Common myeloid progenitor, CD34-positive (primary cell): ENCODE results near the gene C1QTNF9.

Source experiments
- CTCF ChIA-PET: fragments of 350-600 bp; sonication (Branson Sonifier 250); formaldehyde crosslinking; loops from one replicate; lab custom pipeline; 2021; ENCODE audit warnings: antibody characterized with exemption; lab: Charles Lee
- POLR2A ChIA-PET: fragments of 350-600 bp; sonication (Branson Sonifier 250); formaldehyde crosslinking; loops from one replicate; lab custom pipeline; 2021; ENCODE audit warnings: antibody characterized with exemption; lab: Charles Lee
- DNase-seq, 3 donors: peaks; one replicate each; pipeline versions ENCODE4 v3.0.0 to v3.0.0-alpha.2; 2013
- H3K27ac ChIP-seq, 2 experiments: 1 replicate in 1 of 2; 2 replicates in 1 of 2; pipeline ENCODE4 v1.7.0; 2013; ENCODE audit warnings: inconsistent platforms in 2 of 2, low read length in 2 of 2, mild to moderate bottlenecking in 2 of 2, low read depth in 1 of 2, moderate library complexity in 1 of 2; ENCODE audit not compliant: severe bottlenecking in 2 of 2, insufficient read depth in 1 of 2, poor library complexity in 1 of 2
- H3K27me3 ChIP-seq, 5 experiments: replicated peaks in 2 of 5; 1 replicate in 3 of 5; 2 replicates in 2 of 5; pipeline versions ENCODE4 v1.6.1 to v1.7.0; 2013; ENCODE audit warnings: low read length in 4 of 5, mild to moderate bottlenecking in 2 of 5, moderate library complexity in 2 of 5, inconsistent platforms in 1 of 5; ENCODE audit not compliant: insufficient read depth in 5 of 5, control insufficient read depth in 4 of 5
- H3K36me3 ChIP-seq, 4 experiments: 1 replicate in 2 of 4; 2 replicates in 2 of 4; pipeline versions ENCODE4 v1.6.1 to v1.7.0; 2013; ENCODE audit warnings: low read length in 3 of 4, control low read depth in 1 of 4, mild to moderate bottlenecking in 1 of 4; ENCODE audit not compliant: control insufficient read depth in 4 of 4, insufficient read depth in 4 of 4
- H3K4me1 ChIP-seq, 4 experiments: 1 replicate in 3 of 4; 2 replicates in 1 of 4; pipeline versions ENCODE4 v1.6.1 to v1.7.1; 2013; ENCODE audit warnings: low read length in 3 of 4, mild to moderate bottlenecking in 3 of 4, control low read depth in 1 of 4, inconsistent platforms in 1 of 4, moderate library complexity in 1 of 4; ENCODE audit not compliant: control insufficient read depth in 4 of 4, insufficient read depth in 4 of 4; ENCODE audit errors: control extremely low read depth in 1 of 4
- H3K4me3 ChIP-seq, 7 experiments: 1 replicate in 4 of 7; 2 replicates in 3 of 7; pipeline versions ENCODE4 v1.5.1 to v1.7.0; 2013; ENCODE audit warnings: mild to moderate bottlenecking in 7 of 7, low read length in 6 of 7, moderate library complexity in 6 of 7, inconsistent platforms in 2 of 7, low read depth in 2 of 7, control low read depth in 1 of 7; ENCODE audit not compliant: insufficient read depth in 4 of 7, control insufficient read depth in 1 of 7; ENCODE audit errors: extremely low read depth in 1 of 7
- H3K9me3 ChIP-seq, 5 experiments: 1 replicate in 4 of 5; 2 replicates in 1 of 5; pipeline versions ENCODE4 v1.6.1 to v1.7.1; 2013; ENCODE audit warnings: low read length in 4 of 5, mild to moderate bottlenecking in 2 of 5, inconsistent platforms in 1 of 5, low read depth in 1 of 5, moderate library complexity in 1 of 5; ENCODE audit not compliant: control insufficient read depth in 4 of 5, insufficient read depth in 2 of 5; ENCODE audit errors: control extremely low read depth in 1 of 5
- WGBS: methylation state at CpG from one replicate; pipeline ENCODE4 v1.1.5; 2013; ENCODE audit not compliant: insufficient coverage; 5-methylcytosine and 5-hydroxymethylcytosine counted together

The C1QTNF9 gene

DNA sequence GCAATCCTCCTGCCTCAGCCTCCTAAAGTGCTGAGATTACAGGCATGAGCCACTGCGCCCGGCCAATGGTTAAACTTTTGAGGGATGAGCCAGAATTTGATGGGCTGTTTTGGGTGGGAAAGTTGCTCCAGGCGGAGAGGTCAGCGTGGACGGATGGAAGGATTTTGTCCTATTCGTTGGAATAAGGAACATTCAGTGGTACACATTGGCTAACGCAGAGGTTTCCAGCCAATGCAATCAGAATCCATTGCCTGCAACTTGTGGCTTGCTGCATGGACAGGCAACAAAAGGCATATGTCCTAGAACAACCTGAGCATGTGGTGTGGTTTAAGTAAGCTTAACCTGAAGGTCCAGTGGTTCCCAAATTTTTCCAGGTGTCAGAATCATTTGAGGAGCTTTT is 35.5 kb upstream of the C1QTNF9 start:
- peaks cover 0 to 3% (median 0%) of the 10 kb centered on the region in 4 experiments for H3K36me3 ChIP-seq
- no peaks in the 10 kb centered on the region for H3K27me3 ChIP-seq
- H3K4me3 ChIP-seq: peak overlapping the region in 1 of 7 experiments; percentile 22
- POLR2A ChIA-PET: interaction anchor here (1.9 kb wide), 1 partner anchor 20 kb away, joined by 7 read pairs; no protein-coding TSS in a partner anchor
- no peaks in the 10 kb centered on the region for H3K9me3 ChIP-seq
- WGBS: 100% methylated on average over 6 of the region's 7 CpGs
- H3K4me1 ChIP-seq: peaks cover 26 to 73% (median 54%) of the 10 kb centered on the region in 4 experiments
- peak overlapping the region; percentile 71 to 73 for H3K27ac ChIP-seq
- DNase-seq: no peak
- CTCF ChIA-PET: interaction anchor here (1.3 to 3.2 kb wide), 7 partner anchors 9 to 220 kb away, joined by 3 to 11 read pairs (median 5); no protein-coding TSS in a partner anchor

DNA sequence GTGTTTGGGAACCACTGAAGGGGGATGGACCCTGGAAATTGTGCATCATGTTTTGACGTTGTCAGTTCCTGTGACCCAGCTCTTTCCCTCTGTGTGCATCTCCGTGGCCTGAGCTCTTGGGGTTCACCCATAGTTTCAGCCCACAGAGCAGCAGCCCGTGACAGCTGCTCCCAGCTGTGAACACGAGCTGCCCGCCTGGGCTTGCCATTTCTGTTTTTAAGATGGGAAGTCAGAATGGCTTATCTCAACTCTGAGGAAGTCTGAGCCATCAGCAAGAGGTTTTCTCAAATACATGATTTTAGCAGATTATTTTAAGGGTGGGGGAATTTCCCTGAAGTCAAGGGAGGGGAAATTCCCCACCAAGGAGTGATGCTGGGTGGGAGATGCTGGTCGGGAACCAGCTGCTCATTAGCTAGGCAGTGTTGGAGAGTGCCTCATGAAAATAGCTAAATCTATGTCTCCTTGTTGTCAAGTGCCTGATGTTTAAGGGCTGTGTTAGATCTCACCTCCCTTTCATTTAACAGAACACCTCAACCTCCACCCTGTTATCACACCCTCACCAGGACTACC is 34.8 kb upstream of the C1QTNF9 start:
- H3K4me3 ChIP-seq: peak overlapping the region in 3 of 7 experiments; percentile 4 to 34 (median 22)
- 3% methylated on average over 6 of the region's 6 CpGs for WGBS
- no peaks in the 10 kb centered on the region for H3K27me3 ChIP-seq
- ChIA-PET CTCF (interaction anchor here (1.0 to 3.2 kb wide), 8 partner anchors 9 to 57 kb away, joined by 3 to 11 read pairs (median 5); no protein-coding TSS in a partner anchor), POLR2A (interaction anchor here (0.7 to 1.9 kb wide), 2 partner anchors 20 to 46 kb away, joined by 4 to 7 read pairs; no protein-coding TSS in a partner anchor)
- H3K4me1 ChIP-seq: peaks cover 26 to 73% (median 54%) of the 10 kb centered on the region in 4 experiments
- peak overlapping the region; percentile 71 to 73 for H3K27ac ChIP-seq
- DNase-seq: peak; percentile 72 to 92 (median 92)
- H3K9me3 ChIP-seq: no peaks in the 10 kb centered on the region
- H3K36me3 ChIP-seq: peaks cover 0 to 7% (median 0%) of the 10 kb centered on the region in 4 experiments

DNA sequence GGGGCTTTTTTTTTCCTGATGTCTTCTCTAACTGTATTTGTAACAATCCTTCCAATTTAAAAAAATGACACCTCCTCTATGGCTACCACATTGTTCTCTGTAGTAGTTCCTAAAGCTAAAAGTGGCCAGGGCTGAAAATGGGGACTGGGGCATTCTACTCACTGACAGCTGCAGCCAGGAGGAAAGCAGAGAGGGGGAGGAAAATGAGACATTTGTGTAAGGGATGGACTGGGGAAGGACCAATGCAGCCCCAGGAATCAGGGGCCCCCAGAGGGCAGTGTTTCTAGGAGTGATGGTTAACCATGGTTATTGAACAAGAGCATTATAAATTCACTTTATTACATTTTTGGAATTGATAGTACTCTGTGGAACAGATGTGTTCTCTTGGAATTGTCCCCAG is 34.3 kb upstream of the C1QTNF9 start:
- H3K4me3 ChIP-seq: peak overlapping the region in 2 of 7 experiments; percentile 7 to 34
- H3K36me3 ChIP-seq: peaks cover 0 to 7% (median 0%) of the 10 kb centered on the region in 4 experiments
- H3K4me1 ChIP-seq: peaks cover 24 to 69% (median 52%) of the 10 kb centered on the region in 4 experiments
- no peaks in the 10 kb centered on the region for H3K9me3 ChIP-seq
- CTCF ChIA-PET: interaction anchor here (1.0 to 3.2 kb wide), 8 partner anchors 9 to 57 kb away, joined by 3 to 11 read pairs (median 5); no protein-coding TSS in a partner anchor
- POLR2A ChIA-PET: interaction anchor here (0.7 to 1.9 kb wide), 2 partner anchors 21 to 46 kb away, joined by 4 to 7 read pairs; no protein-coding TSS in a partner anchor
- no peak for DNase-seq
- peak overlapping the region; percentile 71 to 73 for H3K27ac ChIP-seq
- H3K27me3 ChIP-seq: no peaks in the 10 kb centered on the region

DNA sequence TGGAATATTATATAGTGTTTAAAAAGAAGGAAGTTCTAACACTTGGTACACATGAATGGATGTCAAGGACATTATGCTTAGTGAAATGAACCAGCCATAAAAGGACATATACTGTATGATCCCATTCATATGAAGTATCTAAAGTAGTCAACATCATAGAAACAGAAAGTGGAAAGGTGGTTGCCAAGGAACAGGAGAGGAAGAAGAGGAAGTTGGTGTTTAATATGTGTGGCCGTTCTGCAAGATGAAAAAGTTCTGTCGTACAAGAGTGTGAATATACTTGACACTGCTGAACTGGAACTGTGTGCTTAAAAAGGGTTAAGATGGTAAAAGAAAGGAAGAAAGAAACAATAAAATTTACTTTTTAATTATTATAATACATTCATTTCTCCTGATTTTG is 33.1 kb upstream of the C1QTNF9 start:
- POLR2A ChIA-PET: no interaction called here
- WGBS: 0% methylated on average over 1 of the region's 2 CpGs
- H3K9me3 ChIP-seq: no peaks in the 10 kb centered on the region
- no peaks in the 10 kb centered on the region for H3K27me3 ChIP-seq
- DNase-seq: peak; percentile 61 to 93 (median 90)
- H3K36me3 ChIP-seq: peaks cover 0 to 11% (median 3%) of the 10 kb centered on the region in 4 experiments
- H3K4me1 ChIP-seq: peaks cover 16 to 56% (median 44%) of the 10 kb centered on the region in 4 experiments
- CTCF ChIA-PET: interaction anchor here (1.2 kb wide), 1 partner anchor 11 kb away, joined by 3 read pairs; no protein-coding TSS in a partner anchor
- H3K4me3 ChIP-seq: no peak overlapping the region
- H3K27ac ChIP-seq: no peak overlapping the region

DNA sequence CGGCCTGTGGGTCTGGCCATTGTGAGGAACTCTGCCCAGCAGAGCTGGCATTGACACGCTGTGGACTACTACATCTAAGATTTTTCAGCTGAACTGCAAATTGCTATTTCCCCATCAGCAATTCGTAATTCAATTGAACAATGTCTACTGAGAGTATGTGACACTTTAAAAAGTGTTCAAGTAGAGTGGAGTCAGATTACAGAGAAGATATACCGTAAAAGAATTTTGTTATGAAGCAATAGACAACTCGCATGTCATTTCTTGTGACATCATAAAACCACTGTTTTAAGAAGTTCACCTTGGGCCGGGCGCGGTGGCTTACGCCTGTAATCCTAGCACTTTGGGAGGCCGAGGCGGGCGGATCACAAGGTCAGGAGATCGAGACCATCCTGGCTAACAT is 32.5 kb upstream of the C1QTNF9 start:
- Histone ChIP-seq H3K4me3 (no peak overlapping the region), H3K9me3 (no peaks in the 10 kb centered on the region), H3K27me3 (no peaks in the 10 kb centered on the region), H3K36me3 (peaks cover 0 to 15% (median 3%) of the 10 kb centered on the region in 4 experiments), H3K4me1 (peaks cover 14 to 51% (median 39%) of the 10 kb centered on the region in 4 experiments), H3K27ac (no peak overlapping the region)
- CTCF ChIA-PET: interaction anchor here (1.2 kb wide), 1 partner anchor 12 kb away, joined by 3 read pairs; no protein-coding TSS in a partner anchor
- POLR2A ChIA-PET: no interaction called here
- 100% methylated on average over 7 of the region's 13 CpGs for WGBS
- DNase-seq: peak in 1 of 3 donors; percentile 13

DNA sequence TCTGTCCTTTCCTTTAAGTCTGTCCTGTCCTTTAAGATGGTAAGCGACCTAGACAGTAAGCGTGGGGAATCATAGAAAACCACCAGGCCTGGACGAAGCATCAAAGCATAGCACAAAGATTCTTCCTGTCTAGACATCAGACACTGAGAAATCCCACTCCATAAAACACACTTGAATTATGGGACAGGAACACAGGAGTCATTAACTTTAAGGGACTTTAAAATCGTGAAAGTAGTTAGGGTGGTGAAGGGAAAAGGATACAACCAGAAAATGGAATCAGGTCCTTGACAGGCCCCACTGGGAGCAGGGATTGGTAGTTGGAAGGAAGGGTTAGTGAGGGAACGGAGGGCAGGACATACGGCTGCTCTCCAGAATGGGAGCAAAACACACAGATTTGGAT is 31.6 kb upstream of the C1QTNF9 start:
- Histone ChIP-seq H3K27ac (no peak overlapping the region), H3K36me3 (peaks cover 0 to 24% (median 6%) of the 10 kb centered on the region in 4 experiments), H3K27me3 (no peaks in the 10 kb centered on the region), H3K4me1 (peaks cover 14 to 42% (median 30%) of the 10 kb centered on the region in 4 experiments), H3K9me3 (no peaks in the 10 kb centered on the region), H3K4me3 (no peak overlapping the region)
- ChIA-PET CTCF (interaction anchor here (1.4 kb wide), 1 partner anchor 24 kb away, joined by 3 read pairs; no protein-coding TSS in a partner anchor), POLR2A (no interaction called here)
- no peak for DNase-seq
- 100% methylated on average over 1 of the region's 6 CpGs for WGBS
